Astrocyte (in vitro differentiated cells and primary cell): Measurements from ENCODE around the gene RIN1. TPM values are rescaled to one million over a fixed set of nuclear protein-coding genes. Genes with fewer than 3 reads are reported as not detected.

ENCODE experiments used
- DNase-seq: peaks from one replicate; pipeline ENCODE4 v3.0.0-alpha.2; 2010; ENCODE audit warnings: low read depth
- FAIRE-seq: peaks from 2 replicates; lab custom pipeline; 2011; peaks lifted over from hg19 to GRCh38; lab: Jason Lieb, UNC
- H2AFZ ChIP-seq: 2 replicates; pipeline ENCODE4 v1.6.0; 2012; ENCODE audit warnings: low read depth, low read length, inconsistent platforms
- H3K27ac ChIP-seq: 2 replicates; pipeline ENCODE4 v1.5.1; 2011; ENCODE audit warnings: low read depth, low read length, inconsistent platforms
- H3K27me3 ChIP-seq: 2 replicates; pipeline ENCODE4 v1.6.0; 2011; ENCODE audit warnings: low read length, inconsistent platforms; ENCODE audit not compliant: insufficient read depth
- H3K36me3 ChIP-seq: 2 replicates; pipeline ENCODE4 v1.5.1; 2011; ENCODE audit warnings: low read length, inconsistent platforms; ENCODE audit not compliant: insufficient read depth
- H3K4me1 ChIP-seq: 2 replicates; pipeline ENCODE4 v1.5.1; 2011; ENCODE audit warnings: low read length, inconsistent platforms; ENCODE audit not compliant: insufficient read depth
- H3K4me2 ChIP-seq: 2 replicates; pipeline ENCODE4 v1.6.0; 2012; ENCODE audit warnings: low read length, inconsistent platforms
- H3K4me3 ChIP-seq: 2 replicates; pipeline ENCODE4 v1.5.1; 2011; ENCODE audit warnings: low read depth, mild to moderate bottlenecking, low read length, inconsistent platforms; ENCODE audit not compliant: insufficient read depth
- H3K79me2 ChIP-seq: 2 replicates; pipeline ENCODE4 v1.6.0; 2012; ENCODE audit warnings: mild to moderate bottlenecking, low read length, inconsistent platforms; ENCODE audit not compliant: insufficient read depth
- H3K9ac ChIP-seq: 2 replicates; pipeline ENCODE4 v1.6.0; 2012; ENCODE audit warnings: mild to moderate bottlenecking, low read length, inconsistent platforms
- H3K9me3 ChIP-seq: 2 replicates; pipeline ENCODE4 v1.5.1; 2012; ENCODE audit warnings: low read depth, mild to moderate bottlenecking, low read length, inconsistent platforms; ENCODE audit not compliant: insufficient read depth
- H4K20me1 ChIP-seq: 2 replicates; pipeline ENCODE4 v1.6.0; 2012; ENCODE audit warnings: low read length, inconsistent platforms; ENCODE audit not compliant: insufficient read depth
- H3K27ac Mint-ChIP-seq: one replicate; pipeline ENCODE4 v1.8.0; 2021; ENCODE audit warnings: mild to moderate bottlenecking, mixed read lengths; ENCODE audit not compliant: unreplicated experiment
- H3K27me3 Mint-ChIP-seq: one replicate; pipeline ENCODE4 v1.8.0; 2021; ENCODE audit warnings: low read depth, mixed read lengths; ENCODE audit not compliant: unreplicated experiment
- H3K36me3 Mint-ChIP-seq: one replicate; pipeline ENCODE4 v1.8.0; 2021; ENCODE audit warnings: low read depth, mixed read lengths; ENCODE audit not compliant: unreplicated experiment
- H3K4me1 Mint-ChIP-seq: one replicate; pipeline ENCODE4 v1.8.0; 2021; ENCODE audit warnings: low read depth, mixed read lengths; ENCODE audit not compliant: unreplicated experiment
- H3K4me3 Mint-ChIP-seq: one replicate; pipeline ENCODE4 v1.8.0; 2021; ENCODE audit warnings: mild to moderate bottlenecking, moderate library complexity, mixed read lengths; ENCODE audit not compliant: unreplicated experiment
- H3K9me3 Mint-ChIP-seq: one replicate; pipeline ENCODE4 v1.8.0; 2021; ENCODE audit warnings: mild to moderate bottlenecking, mixed read lengths; ENCODE audit not compliant: unreplicated experiment
- EZH2 ChIP-seq: IDR thresholded peaks from 2 replicates; pipeline ENCODE4 v1.6.1; 2012; ENCODE audit warnings: mild to moderate bottlenecking, low read length, inconsistent platforms; ENCODE audit not compliant: insufficient read depth
- total RNA-seq: library from RNA; stranded (reverse); gene quantifications from 2 replicates; pipeline ENCODE4 v1.2.1, GENCODE V29; 2021
- TF ChIP-seq, protein P1 (sequence below): IDR thresholded peaks from 2 replicates; pipeline ENCODE4 v1.5.1; 2011; ENCODE audit warnings: low read depth, mild to moderate bottlenecking, inconsistent platforms, low read length, moderate library complexity; ENCODE audit not compliant: insufficient read depth

Gene RIN1
- total RNA-seq, 1 donor from 2014 or later = 12.0 TPM

DNA sequence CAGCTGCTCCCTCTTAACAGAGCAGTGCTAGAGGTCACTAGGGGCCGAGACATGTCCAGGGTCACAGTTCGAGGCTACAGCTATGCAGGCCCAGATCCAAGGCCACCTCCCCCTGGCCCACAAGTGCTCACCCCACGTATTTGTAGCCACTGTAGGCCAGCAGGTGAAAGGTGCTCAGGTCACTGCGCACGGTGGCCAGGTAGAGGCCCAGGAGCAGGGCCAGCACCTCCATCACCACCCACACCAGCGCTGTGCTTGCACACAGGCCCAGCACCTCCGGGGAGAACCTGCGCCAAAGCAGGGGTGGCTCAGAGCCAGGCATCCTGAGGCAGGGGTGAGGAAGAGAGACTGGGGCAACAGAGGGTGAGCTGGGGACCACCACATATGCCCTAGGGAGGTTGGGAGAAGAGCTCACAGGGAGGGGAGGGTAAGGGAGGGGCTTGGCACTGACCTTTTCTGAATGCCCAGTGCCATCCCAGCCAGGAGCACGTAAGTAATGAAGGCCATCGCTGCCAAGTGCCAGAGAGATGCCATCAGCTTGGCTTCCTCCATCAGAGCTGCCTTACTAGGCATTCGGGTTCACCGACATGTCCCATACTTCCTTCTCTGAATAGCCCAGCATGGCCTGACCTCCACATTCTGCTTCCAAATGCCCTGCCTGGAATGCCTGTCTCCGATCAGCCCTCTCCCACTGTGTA is 50.8 kb downstream of the RIN1 start:
- peaks cover 16% of the 10 kb centered on the region for H3K4me1 Mint-ChIP-seq
- H3K27ac Mint-ChIP-seq = no peak overlapping the region
- peak overlapping the region; percentile 54 for H3K4me3 Mint-ChIP-seq
- no peak overlapping the region for H3K27ac ChIP-seq
- FAIRE-seq (no peak), DNase-seq (no peak)
- no peak overlapping the region for H3K9ac ChIP-seq
- no peaks in the 10 kb centered on the region for H3K27me3 ChIP-seq
- H3K4me2 ChIP-seq = no peak overlapping the region
- H3K36me3 ChIP-seq = peaks cover 7% of the 10 kb centered on the region
- peaks cover 6% of the 10 kb centered on the region for H3K36me3 Mint-ChIP-seq
- H3K4me3 ChIP-seq = no peak overlapping the region
- no peaks in the 10 kb centered on the region for H3K9me3 Mint-ChIP-seq
- peaks cover 61% of the 10 kb centered on the region for H4K20me1 ChIP-seq
- H3K79me2 ChIP-seq = peaks cover 42% of the 10 kb centered on the region
- TF ChIP-seq, protein P1, sequence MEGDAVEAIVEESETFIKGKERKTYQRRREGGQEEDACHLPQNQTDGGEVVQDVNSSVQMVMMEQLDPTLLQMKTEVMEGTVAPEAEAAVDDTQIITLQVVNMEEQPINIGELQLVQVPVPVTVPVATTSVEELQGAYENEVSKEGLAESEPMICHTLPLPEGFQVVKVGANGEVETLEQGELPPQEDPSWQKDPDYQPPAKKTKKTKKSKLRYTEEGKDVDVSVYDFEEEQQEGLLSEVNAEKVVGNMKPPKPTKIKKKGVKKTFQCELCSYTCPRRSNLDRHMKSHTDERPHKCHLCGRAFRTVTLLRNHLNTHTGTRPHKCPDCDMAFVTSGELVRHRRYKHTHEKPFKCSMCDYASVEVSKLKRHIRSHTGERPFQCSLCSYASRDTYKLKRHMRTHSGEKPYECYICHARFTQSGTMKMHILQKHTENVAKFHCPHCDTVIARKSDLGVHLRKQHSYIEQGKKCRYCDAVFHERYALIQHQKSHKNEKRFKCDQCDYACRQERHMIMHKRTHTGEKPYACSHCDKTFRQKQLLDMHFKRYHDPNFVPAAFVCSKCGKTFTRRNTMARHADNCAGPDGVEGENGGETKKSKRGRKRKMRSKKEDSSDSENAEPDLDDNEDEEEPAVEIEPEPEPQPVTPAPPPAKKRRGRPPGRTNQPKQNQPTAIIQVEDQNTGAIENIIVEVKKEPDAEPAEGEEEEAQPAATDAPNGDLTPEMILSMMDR = no peak
- TF ChIP-seq EZH2 = no peak
- H3K27me3 Mint-ChIP-seq = no peaks in the 10 kb centered on the region
- peaks cover 29% of the 10 kb centered on the region for H3K4me1 ChIP-seq
- no peak overlapping the region for H2AFZ ChIP-seq
- no peaks in the 10 kb centered on the region for H3K9me3 ChIP-seq

DNA sequence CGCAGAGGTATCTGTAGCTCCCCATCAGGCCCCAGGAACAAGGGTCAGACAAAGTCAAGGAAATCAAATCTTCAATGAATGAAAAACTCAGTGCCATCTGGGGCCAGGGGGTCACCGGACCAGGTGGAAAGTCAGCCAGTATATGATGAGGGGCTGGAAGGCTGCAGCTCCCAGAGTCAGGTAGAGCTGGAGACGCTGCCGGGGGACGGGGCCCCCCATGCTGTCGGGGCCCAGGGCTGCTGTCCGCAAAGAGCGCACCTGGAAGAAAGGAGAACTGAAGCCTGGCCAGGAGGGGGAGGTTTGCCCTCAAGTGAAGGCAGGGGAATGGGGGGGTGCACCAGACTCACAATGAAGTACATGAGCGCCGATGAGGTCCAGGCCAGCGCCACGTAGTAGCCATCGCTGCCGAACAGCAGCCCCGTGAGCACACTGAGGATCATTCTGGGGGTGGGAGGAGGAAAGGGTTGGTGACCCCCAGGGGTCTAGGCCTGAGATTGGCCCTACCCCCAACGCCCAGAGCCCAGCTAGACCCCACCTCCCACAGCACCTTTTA is 51.6 kb downstream of the RIN1 start:
- Histone ChIP-seq H2AFZ (no peak overlapping the region), H4K20me1 (peaks cover 69% of the 10 kb centered on the region), H3K4me1 (peaks cover 28% of the 10 kb centered on the region), H3K4me3 (no peak overlapping the region), H3K4me2 (no peak overlapping the region), H3K27ac (no peak overlapping the region), H3K79me2 (peaks cover 42% of the 10 kb centered on the region), H3K9me3 (no peaks in the 10 kb centered on the region), H3K27me3 (no peaks in the 10 kb centered on the region), H3K9ac (no peak overlapping the region), H3K36me3 (peaks cover 7% of the 10 kb centered on the region)
- H3K27ac Mint-ChIP-seq = no peak overlapping the region
- DNase-seq = no peak
- no peak for TF ChIP-seq EZH2
- TF ChIP-seq, protein P1 = no peak
- H3K27me3 Mint-ChIP-seq = no peaks in the 10 kb centered on the region
- peaks cover 2% of the 10 kb centered on the region for H3K36me3 Mint-ChIP-seq
- H3K9me3 Mint-ChIP-seq = no peaks in the 10 kb centered on the region
- FAIRE-seq = no peak
- no peak overlapping the region for H3K4me3 Mint-ChIP-seq
- peaks cover 10% of the 10 kb centered on the region for H3K4me1 Mint-ChIP-seq
